Cardiac muscle cell (in vitro differentiated cells and primary cell): ENCODE data around the gene KBTBD13. TPM values are rescaled to one million over a fixed set of nuclear protein-coding genes. Genes with fewer than 3 reads are reported as not detected.
"Not testable (repeated sequence)": the region's sequence is repeated elsewhere in the genome, so short reads cannot be mapped to it uniquely, and the experiment has no call there.

Experiments used
- DNase-seq, 2 donors: peaks; one replicate each; pipeline versions ENCODE4 v3.0.0 to v3.0.0-alpha.2; 2010 to 2017; ENCODE audit warnings: low read depth in 1 of 2, low spot score in 1 of 2
- H3K27ac ChIP-seq: fragments of 200-600 bp; sonication (generic); 2 replicates; pipeline ENCODE4 v1.5.1; 2016
- H3K27me3 ChIP-seq: fragments of 200-600 bp; sonication (generic); 2 replicates; pipeline ENCODE4 v1.6.0; 2016; ENCODE audit warnings: control low read depth
- H3K36me3 ChIP-seq: fragments of 200-600 bp; sonication (generic); 2 replicates; pipeline ENCODE4 v1.5.1; 2016; ENCODE audit warnings: control low read depth
- H3K4me1 ChIP-seq: fragments of 200-600 bp; sonication (generic); 2 replicates; pipeline ENCODE4 v1.8.1; 2017; ENCODE audit warnings: low read depth, mild to moderate bottlenecking, mixed run types
- H3K4me3 ChIP-seq: fragments of 200-600 bp; sonication (generic); 2 replicates; pipeline ENCODE4 v1.5.1; 2016; ENCODE audit warnings: mild to moderate bottlenecking
- H3K9me3 ChIP-seq: fragments of 200-600 bp; sonication (generic); 2 replicates; pipeline ENCODE4 v1.5.1; 2017; ENCODE audit warnings: low read depth, mild to moderate bottlenecking, control low read depth
- CTCF ChIP-seq: IDR thresholded peaks from 2 replicates; pipeline ENCODE4 v1.5.1; 2012; ENCODE audit warnings: low read depth, mild to moderate bottlenecking, low read length
- polyA plus RNA-seq: library from polyadenylated mRNA; unstranded; fragments of >200 nt; fragmentation: Nextera tagmentation; extraction: Ambion mirVana; gene quantifications from 2 replicates; pipeline ENCODE4 v1.2.1, GENCODE V29; 2016
- total RNA-seq: library from RNA; depleted of rRNA; stranded (reverse); fragments of >200 nt; gene quantifications from 2 replicates; pipeline ENCODE4 v1.2.3, GENCODE V29; 2016

The KBTBD13 gene
- total and polyA plus RNA-seq, 2 experiments from 2014 or later, result 4.8 to 5.0 TPM

DNA sequence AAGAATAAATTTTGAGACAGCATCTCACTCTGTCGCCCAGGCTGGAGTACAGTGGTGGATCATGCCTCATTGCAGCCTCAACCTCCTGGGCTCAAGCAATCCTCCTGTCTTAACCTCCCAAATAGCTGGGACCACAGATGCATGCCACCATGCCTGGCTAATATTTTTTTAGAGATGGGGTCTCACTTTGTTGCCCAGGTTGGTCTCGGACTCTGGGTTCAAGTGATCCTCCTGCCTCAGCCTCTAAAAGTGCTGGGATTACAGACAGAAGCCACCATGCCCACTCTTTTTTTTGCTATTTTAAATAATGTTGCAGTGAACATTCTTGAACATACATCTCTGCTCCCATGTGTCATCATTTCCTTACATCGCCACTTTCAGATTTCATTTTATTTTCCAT is 38.1 kb upstream of the KBTBD13 start:
- no peaks in the 10 kb centered on the region for H3K9me3 ChIP-seq
- no peaks in the 10 kb centered on the region for H3K4me1 ChIP-seq
- H3K27me3 ChIP-seq, result no peaks in the 10 kb centered on the region
- no peaks in the 10 kb centered on the region for H3K36me3 ChIP-seq
- no peak for TF ChIP-seq CTCF
- no peak for DNase-seq
- H3K4me3 ChIP-seq, result no peak overlapping the region
- H3K27ac ChIP-seq, result no peak overlapping the region

DNA sequence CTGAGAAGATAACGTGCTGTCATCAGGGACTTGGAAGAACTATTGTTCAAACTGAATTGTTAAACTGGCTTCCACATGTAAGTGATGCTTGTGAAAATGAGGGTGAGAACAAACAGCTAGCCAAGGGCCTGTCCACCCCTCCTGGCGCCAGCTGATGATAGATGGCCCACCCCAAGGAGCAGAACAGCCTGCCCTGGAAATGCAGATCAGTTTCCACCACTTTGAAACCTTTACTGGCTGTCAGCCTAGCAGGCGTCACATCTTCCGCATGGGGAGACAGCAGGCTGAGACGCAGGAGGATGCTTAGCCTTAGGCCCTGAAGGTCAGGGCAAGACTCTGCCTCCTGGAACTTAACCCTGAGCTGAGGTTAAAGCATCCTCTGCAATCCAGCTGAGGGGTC is 37.7 kb upstream of the KBTBD13 start:
- H3K27ac ChIP-seq, result no peak overlapping the region
- DNase-seq, result no peak
- H3K36me3 ChIP-seq, result no peaks in the 10 kb centered on the region
- H3K4me3 ChIP-seq, result no peak overlapping the region
- no peaks in the 10 kb centered on the region for H3K27me3 ChIP-seq
- H3K4me1 ChIP-seq, result no peaks in the 10 kb centered on the region
- no peak for TF ChIP-seq CTCF
- H3K9me3 ChIP-seq, result no peaks in the 10 kb centered on the region

GRCh38 chr15:65040461-65040860 is 36.1 kb upstream of the KBTBD13 start:
- no peak overlapping the region for H3K27ac ChIP-seq
- no peak for TF ChIP-seq CTCF
- no peaks in the 10 kb centered on the region for H3K9me3 ChIP-seq
- no peak overlapping the region for H3K4me3 ChIP-seq
- no peak for DNase-seq
- peaks cover 5% of the 10 kb centered on the region for H3K4me1 ChIP-seq
- H3K36me3 ChIP-seq, result no peaks in the 10 kb centered on the region
- H3K27me3 ChIP-seq, result no peaks in the 10 kb centered on the region

DNA sequence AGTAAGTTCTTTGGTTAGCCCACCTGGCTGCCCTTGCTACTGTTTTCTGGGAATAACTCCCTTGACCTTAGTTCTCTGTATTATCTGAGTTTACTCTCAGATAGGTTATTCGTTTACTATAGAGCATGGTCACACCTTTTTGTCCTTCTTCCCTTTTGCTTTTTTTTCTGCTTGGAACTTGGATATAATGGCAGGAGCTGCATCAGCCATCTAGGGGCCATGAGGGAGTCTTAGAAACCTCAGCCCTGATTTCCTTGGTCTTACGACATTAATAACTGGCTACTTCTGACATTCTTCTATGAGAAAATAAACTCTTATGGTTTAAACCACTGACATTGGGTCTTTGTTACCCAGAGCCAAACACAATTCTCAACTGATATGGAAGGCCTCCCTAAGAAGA is 34.8 kb upstream of the KBTBD13 start:
- DNase-seq, result no peak
- H3K9me3 ChIP-seq, result no peaks in the 10 kb centered on the region
- TF ChIP-seq CTCF, result no peak

DNA sequence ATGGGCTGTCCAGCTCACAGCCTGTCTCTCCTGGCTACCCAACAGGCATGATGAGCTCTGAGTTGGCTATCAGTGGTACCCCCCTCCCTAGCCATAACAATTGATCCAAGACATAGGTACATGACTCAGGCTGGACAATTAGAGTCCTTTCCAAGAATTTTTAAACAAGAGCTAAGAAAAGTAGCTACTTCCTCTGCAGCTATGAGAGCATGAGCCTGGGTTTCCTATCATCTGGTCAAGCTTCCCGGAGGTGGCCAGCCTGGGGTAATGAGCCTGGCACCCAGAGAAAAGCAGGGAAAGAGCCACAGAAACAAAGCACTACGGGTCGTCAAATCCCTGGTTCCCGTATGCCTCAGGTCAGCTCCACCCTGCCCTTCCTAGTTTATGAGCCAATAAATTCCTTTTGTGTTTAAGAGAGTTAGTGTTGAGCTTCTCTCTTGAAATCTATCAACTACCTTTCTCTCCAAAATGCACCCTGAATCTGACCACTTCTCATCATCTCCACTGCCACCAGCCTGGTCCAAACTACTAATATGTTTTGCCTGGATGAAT is 33.7 kb upstream of the KBTBD13 start:
- Histone ChIP-seq H3K9me3 (no peaks in the 10 kb centered on the region), H3K4me1 (peaks cover 7% of the 10 kb centered on the region), H3K27ac (no peak overlapping the region), H3K27me3 (no peaks in the 10 kb centered on the region), H3K4me3 (no peak overlapping the region), H3K36me3 (no peaks in the 10 kb centered on the region)
- DNase-seq, result no peak
- no peak for TF ChIP-seq CTCF

More for the DNA sequence above, 34.8 kb upstream of the KBTBD13 start:
- Histone ChIP-seq H3K4me1 (peaks cover 7% of the 10 kb centered on the region), H3K27me3 (no peaks in the 10 kb centered on the region), H3K4me3 (no peak overlapping the region), H3K36me3 (no peaks in the 10 kb centered on the region), H3K27ac (no peak overlapping the region)

DNA sequence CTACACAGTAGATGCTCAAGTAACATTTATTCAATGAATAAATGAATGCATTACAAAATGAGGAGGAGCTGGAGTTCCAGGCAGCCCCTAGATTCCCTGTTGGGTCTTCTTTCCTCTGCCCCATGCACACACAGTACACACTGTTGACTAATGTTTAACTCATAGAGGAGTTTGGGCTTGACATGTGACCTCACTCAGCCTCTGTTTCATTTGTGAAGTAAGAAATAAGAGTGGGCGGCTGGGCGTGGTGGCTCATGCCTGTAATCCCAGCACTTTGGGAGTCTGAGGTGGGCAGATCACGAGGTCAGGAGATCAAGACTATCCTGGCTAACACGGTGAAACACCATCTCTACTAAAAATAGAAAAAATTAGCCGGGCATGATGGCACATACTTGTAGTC is 32.3 kb upstream of the KBTBD13 start:
- H3K4me3 ChIP-seq, H3K27me3 ChIP-seq, DNase-seq, H3K36me3 ChIP-seq, H3K9me3 ChIP-seq, H3K4me1 ChIP-seq, H3K27ac ChIP-seq: not testable (repeated sequence)
